GM18502 (cell line): ENCODE data around the gene PRSS38.

Source experiments
- ATAC-seq: cut with Tn5 transposase; IDR thresholded peaks from one replicate; pipeline ENCODE4 v1.9.1; 2021; ENCODE audit warnings: mild to moderate bottlenecking; ENCODE audit not compliant: unreplicated experiment, poor library complexity

PRSS38 gene

DNA sequence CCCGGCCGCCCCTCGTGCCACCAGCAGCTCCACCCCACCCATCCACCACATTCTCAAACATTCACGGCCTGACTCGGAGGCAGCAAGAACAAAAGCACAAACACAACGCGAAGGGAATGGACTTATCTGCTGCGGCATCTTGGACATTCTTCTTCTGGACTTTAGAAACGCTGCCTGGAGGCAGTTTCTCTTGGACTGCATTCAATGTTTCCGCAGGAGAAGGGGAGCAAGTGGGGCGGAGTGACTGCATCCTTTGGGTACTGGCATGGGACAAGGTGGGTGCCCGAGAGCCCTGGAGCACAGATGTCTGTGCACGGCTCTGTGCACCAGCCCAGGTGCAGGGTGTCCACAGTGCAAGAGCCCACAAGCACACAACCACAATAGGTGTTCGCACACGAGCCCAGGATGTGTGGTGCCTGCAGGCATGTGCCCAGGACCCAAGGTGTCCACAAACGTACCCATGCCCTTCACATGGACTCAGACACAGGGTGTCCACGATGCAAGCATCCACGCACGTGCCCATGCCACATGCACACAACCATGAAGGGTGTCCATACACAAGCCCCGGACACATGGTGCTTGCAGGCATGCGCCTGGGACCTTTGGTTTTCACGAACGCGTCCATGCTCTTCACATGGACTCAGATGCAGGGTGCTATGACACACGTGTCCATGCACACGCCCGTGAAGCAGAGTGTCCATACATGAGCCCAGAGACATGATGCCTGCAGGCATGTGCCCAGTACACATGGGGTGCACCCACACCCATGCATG lies 78.7 kb downstream of the PRSS38 start:
- ATAC-seq = no peak

DNA sequence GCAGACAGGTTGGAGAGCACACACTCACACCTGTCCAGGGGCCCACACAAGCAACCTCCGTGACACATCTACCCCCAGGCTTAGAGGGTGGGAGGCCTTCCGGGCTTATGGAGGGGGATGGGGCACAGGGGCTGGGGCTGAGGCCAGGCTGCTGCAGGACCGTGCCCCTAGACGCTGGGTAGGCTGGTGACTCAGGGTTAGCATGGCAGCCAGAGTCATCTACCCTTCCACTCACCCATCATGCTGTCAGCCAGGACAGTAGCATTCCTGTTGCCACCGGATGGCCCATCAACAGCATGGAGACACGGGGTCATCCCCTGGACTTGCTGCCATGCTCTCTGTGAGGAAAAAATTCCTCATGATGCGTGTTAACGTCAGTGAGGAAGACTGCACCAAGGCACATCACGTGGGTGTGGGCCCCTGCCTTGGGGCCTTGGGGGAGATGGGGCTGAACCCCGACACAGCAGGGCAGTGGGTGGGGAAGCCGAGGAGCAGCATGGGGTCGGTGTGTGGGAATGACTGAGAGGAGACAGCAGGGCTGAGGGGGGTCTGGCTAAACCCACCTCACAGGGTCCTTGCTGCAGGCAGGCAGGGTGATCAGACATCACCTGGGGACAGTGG lies 79.5 kb downstream of the PRSS38 start:
- no peak for ATAC-seq
